K562 (cell line): ENCODE measurements around the gene ZC3H6. TPM values are rescaled to one million over a fixed set of nuclear protein-coding genes. Genes with fewer than 3 reads are reported as not detected.

ENCODE experiments used
- ARID3A ChIP-seq: IDR thresholded peaks from 2 replicates; pipeline ENCODE4 v1.6.1; 2012; ENCODE audit warnings: low read depth, low read length, improper control_type of control experiment, borderline replicate concordance
- CBX8 ChIP-seq: fragments of 200-600 bp; sonication (generic); IDR thresholded peaks from 2 replicates; pipeline ENCODE4 v1.6.1; 2012; ENCODE audit warnings: borderline replicate concordance, mixed run types, low read depth, mild to moderate bottlenecking, moderate library complexity, mixed read lengths, low read length, control low read depth, inconsistent platforms; ENCODE audit not compliant: poor library complexity, severe bottlenecking; ENCODE audit errors: extremely low read depth
- CHAMP1 ChIP-seq: fragments of 450-650 bp; IDR thresholded peaks from 2 replicates; pipeline ENCODE4 v1.6.1; 2016; ENCODE audit warnings: mild to moderate bottlenecking
- E2F3 ChIP-seq: fragments of 250-450 bp; sonication (Bioruptor Pico); IDR thresholded peaks from 2 replicates; pipeline ENCODE4 v1.4.0; 2020; ENCODE audit warnings: mild to moderate bottlenecking
- ELF2 ChIP-seq: fragments of 250-450 bp; sonication (Bioruptor Pico); IDR thresholded peaks from 2 replicates; pipeline ENCODE4 v1.5.0; 2021; ENCODE audit warnings: mild to moderate bottlenecking
- MXD1 ChIP-seq: fragments of 250-450 bp; sonication (Bioruptor Pico); IDR thresholded peaks from 2 replicates; pipeline ENCODE4 v1.8.0; 2021; ENCODE audit warnings: borderline replicate concordance, mild to moderate bottlenecking, moderate library complexity; ENCODE audit not compliant: poor library complexity, severe bottlenecking
- PHTF2 ChIP-seq: fragments of 250-450 bp; sonication (Bioruptor Pico); IDR thresholded peaks from 2 replicates; pipeline ENCODE4 v1.5.0; 2021; ENCODE audit warnings: mild to moderate bottlenecking
- PTRF ChIP-seq: fragments of 450-650 bp; IDR thresholded peaks from 2 replicates; pipeline ENCODE4 v1.6.1; 2016; ENCODE audit warnings: mild to moderate bottlenecking, missing genetic modification characterization, missing compliant biosample characterization
- RBM15 ChIP-seq: fragments of 200-400 bp; formaldehyde crosslinking; IDR thresholded peaks from 2 replicates; pipeline ENCODE4 v1.6.1; 2018; ENCODE audit warnings: mild to moderate bottlenecking, low read length, moderate library complexity; ENCODE audit not compliant: insufficient read depth
- RBM17 ChIP-seq: fragments of 200-400 bp; formaldehyde crosslinking; IDR thresholded peaks from 2 replicates; pipeline ENCODE4 v1.6.1; 2017; ENCODE audit warnings: low read depth, mild to moderate bottlenecking, low read length, borderline replicate concordance
- SIN3B ChIP-seq: fragments of 450-650 bp; IDR thresholded peaks from 2 replicates; pipeline ENCODE4 v1.6.1; 2017; ENCODE audit warnings: low read depth, mild to moderate bottlenecking, moderate library complexity
- SLC30A9 ChIP-seq: fragments of 250-450 bp; sonication (Bioruptor Pico); IDR thresholded peaks from 2 replicates; pipeline ENCODE4 v1.8.0; 2022; ENCODE audit warnings: mild to moderate bottlenecking, moderate library complexity
- TCF3 ChIP-seq: sonication (generic); formaldehyde crosslinking; IDR thresholded peaks from 2 replicates; pipeline ENCODE4 v1.4.0; 2020; ENCODE audit warnings: mild to moderate bottlenecking, missing genetic modification reagents
- TFAM ChIP-seq: fragments of 250-450 bp; sonication (Bioruptor Pico); conservative IDR thresholded peaks from 2 replicates; pipeline ENCODE4 v1.5.0; 2021; ENCODE audit warnings: mild to moderate bottlenecking, moderate library complexity
- U2AF2 ChIP-seq: fragments of 200-400 bp; formaldehyde crosslinking; optimal IDR thresholded peaks from 2 replicates; pipeline ENCODE3; 2017; ENCODE audit warnings: low read depth, mild to moderate bottlenecking, low read length
- WHSC1 ChIP-seq: IDR thresholded peaks from one replicate; pipeline ENCODE4 v1.6.1; 2012; ENCODE audit warnings: low read length, control low read depth, inconsistent platforms
- ZNF197 ChIP-seq: fragments of 200-800 bp; sonication (Bioruptor generic); IDR thresholded peaks from 2 replicates; pipeline ENCODE4 v1.6.1; 2016; ENCODE audit warnings: low read depth, missing genetic modification characterization, missing compliant biosample characterization
- ZNF232 ChIP-seq: sonication (generic); formaldehyde crosslinking; IDR thresholded peaks from 2 replicates; pipeline ENCODE4 v1.8.0; 2022; ENCODE audit warnings: mild to moderate bottlenecking, missing genetic modification reagents
- ZNF324 ChIP-seq: fragments of 250-450 bp; sonication (Bioruptor Pico); IDR thresholded peaks from 2 replicates; pipeline ENCODE4 v1.4.0; 2020; ENCODE audit warnings: mild to moderate bottlenecking
- ZNF57 ChIP-seq: fragments of 450-650 bp; formaldehyde crosslinking; IDR thresholded peaks from 2 replicates; pipeline ENCODE4 v1.4.0; 2020; ENCODE audit warnings: mild to moderate bottlenecking, moderate library complexity
- polyA plus RNA-seq, 8 experiments: library from polyadenylated mRNA; depleted of rRNA in 4 of 8; stranded (reverse) in 5 of 8; unstranded in 3 of 8; fragments of >200 nt; fragmentation: Nextera tagmentation in 2 of 8; fragmentation: Illumina TruSeq in 1 of 8; extraction: Ambion mirVana in 2 of 8; extraction: Trizol in 1 of 8; gene quantifications; 2 replicates each; pipeline versions ENCODE4 v1.2.1 to v1.2.3, GENCODE V29; 2011 to 2014; ENCODE audit warnings: inconsistent platforms in 1 of 8, missing spikeins in 1 of 8
- total RNA-seq, 7 experiments: library from RNA; depleted of rRNA in 6 of 7; stranded (reverse); fragments of >200 nt in 6 of 7; fragmentation: Illumina TruSeq in 2 of 7; extraction: Trizol in 2 of 7; gene quantifications; 2 replicates each; pipeline versions ENCODE4 v1.2.1 to v1.2.3, GENCODE V29; 2011 to 2021; ENCODE audit warnings: low replicate concordance in 1 of 7
- TF ChIP-seq, protein P1 (sequence below): sonication (generic); formaldehyde crosslinking; IDR thresholded peaks from 2 replicates; pipeline ENCODE4 v1.9.0; 2022; ENCODE audit warnings: mild to moderate bottlenecking, missing genetic modification reagents
- TF ChIP-seq, protein P2 (sequence below): fragments of 450-650 bp; formaldehyde crosslinking; IDR thresholded peaks from 2 replicates; pipeline ENCODE4 v1.4.0; 2022; ENCODE audit warnings: mild to moderate bottlenecking, moderate library complexity

The ZC3H6 gene
- total and polyA plus RNA-seq, 9 of the 15 experiments (the other 6 are each of a cell fraction or from before 2014, with no cell fraction given), result 0.45 to 1.9 (median 1.5) TPM

DNA sequence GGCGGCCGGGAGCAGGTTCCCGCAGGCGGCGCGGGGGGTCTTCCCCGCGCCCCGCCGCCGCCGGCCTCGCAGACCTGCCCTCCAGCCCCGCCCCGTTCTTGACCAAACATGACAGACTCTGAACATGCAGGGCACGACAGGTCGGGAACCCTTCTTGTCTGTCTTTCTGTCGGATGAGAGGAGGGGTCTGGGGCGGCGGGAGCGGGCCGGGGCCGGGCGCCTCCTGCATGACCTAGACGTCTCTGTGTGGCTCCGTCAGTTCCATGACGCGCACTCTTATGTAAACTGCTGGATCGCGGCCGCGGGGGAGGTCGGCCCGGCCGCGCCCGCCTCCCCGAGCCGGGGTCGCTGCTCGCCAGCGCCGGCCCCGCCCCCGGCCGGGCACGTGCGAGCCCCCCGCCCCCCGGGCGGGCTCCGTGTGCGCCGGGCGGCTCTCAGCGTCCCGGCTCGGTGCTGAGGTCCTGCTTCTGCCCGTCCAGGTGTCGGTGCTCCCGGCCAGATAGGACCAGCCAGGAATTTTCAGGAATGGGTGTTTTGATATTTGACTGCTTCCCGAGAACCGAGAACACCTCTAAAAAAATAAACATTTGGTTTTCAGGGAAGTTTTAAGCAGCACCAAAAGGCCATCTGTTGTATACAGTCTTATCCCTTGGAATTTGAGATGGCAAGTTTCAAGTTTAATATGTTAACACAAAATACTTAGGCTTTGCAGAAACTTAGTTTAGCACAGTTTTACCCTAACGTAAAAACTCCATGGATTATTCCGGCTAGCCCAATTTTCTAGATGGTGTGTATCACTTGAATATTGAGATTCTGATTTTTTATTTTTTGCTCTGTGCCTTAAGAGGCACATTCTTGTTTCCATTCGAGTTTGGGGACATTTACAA, 733 bp downstream of the ZC3H6 start (continued):
- TF ChIP-seq CHAMP1 (no peak), CBX8 (no peak), RBM15 (no peak), ZNF57 (CRISPR knock-in tag) (no peak), E2F3 (no peak), U2AF2 (no peak), TCF3 (CRISPR knock-in tag) (no peak), MXD1 (no peak), ZNF232 (no peak), SLC30A9 (CRISPR knock-in tag) (no peak), ARID3A (no peak), WHSC1 (no peak), PTRF (no peak), SIN3B (no peak), ZNF197 (CRISPR knock-in tag) (peak; percentile 15; the same call in 1 of the 2 replicates), TFAM (CRISPR knock-in tag) (no peak), RBM17 (no peak), ZNF324 (no peak), PHTF2 (CRISPR knock-in tag) (no peak), ELF2 (no peak; the same call in 1 of the 2 replicates)
- TF ChIP-seq, protein P1, sequence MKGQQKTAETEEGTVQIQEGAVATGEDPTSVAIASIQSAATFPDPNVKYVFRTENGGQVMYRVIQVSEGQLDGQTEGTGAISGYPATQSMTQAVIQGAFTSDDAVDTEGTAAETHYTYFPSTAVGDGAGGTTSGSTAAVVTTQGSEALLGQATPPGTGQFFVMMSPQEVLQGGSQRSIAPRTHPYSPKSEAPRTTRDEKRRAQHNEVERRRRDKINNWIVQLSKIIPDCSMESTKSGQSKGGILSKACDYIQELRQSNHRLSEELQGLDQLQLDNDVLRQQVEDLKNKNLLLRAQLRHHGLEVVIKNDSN, result no peak
- TF ChIP-seq, protein P2, sequence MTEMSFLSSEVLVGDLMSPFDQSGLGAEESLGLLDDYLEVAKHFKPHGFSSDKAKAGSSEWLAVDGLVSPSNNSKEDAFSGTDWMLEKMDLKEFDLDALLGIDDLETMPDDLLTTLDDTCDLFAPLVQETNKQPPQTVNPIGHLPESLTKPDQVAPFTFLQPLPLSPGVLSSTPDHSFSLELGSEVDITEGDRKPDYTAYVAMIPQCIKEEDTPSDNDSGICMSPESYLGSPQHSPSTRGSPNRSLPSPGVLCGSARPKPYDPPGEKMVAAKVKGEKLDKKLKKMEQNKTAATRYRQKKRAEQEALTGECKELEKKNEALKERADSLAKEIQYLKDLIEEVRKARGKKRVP (CRISPR knock-in tag), result no peak
